Measurements from ENCODE around the gene ALPP.

- TF ChIP-seq CTCF (conservative IDR thresholded peaks at IDR 0.05; ENCODE audit: low read depth, low read length) (no peak), EZH2phosphoT487 (IDR thresholded peaks at IDR 0.05; ENCODE audit: borderline replicate concordance, low read length) (no peak), EZH2 (IDR thresholded peaks at IDR 0.05; ENCODE audit: low read length, unreplicated experiment) (no peak)
Measured at GRCh38 chr2:232412986-232413385, 34.4 kb downstream of the ALPP start.

Data from PC-3 (cell line).